SK-N-SH (cell line): ENCODE measurements around the gene PURA.

Experiments
- MXI1 ChIP-seq: IDR thresholded peaks from 2 replicates; pipeline ENCODE4 v1.6.1; 2012; ENCODE audit warnings: mild to moderate bottlenecking, low read depth, low read length, improper control_type of control experiment
- POLR2AphosphoS5 ChIP-seq: IDR thresholded peaks from 2 replicates; pipeline ENCODE4 v1.6.1; 2012; ENCODE audit warnings: low read depth, low read length
- SMC3 ChIP-seq: IDR thresholded peaks from 2 replicates; pipeline ENCODE4 v1.6.1; 2012; ENCODE audit warnings: low read depth, low read length, improper control_type of control experiment
- TF ChIP-seq, protein P1 (sequence below): fragments of 200-600 bp; sonication (generic); IDR thresholded peaks from 2 replicates; pipeline ENCODE4 v1.6.1; 2017; ENCODE audit warnings: antibody characterized with exemption, mild to moderate bottlenecking, moderate library complexity

DNA sequence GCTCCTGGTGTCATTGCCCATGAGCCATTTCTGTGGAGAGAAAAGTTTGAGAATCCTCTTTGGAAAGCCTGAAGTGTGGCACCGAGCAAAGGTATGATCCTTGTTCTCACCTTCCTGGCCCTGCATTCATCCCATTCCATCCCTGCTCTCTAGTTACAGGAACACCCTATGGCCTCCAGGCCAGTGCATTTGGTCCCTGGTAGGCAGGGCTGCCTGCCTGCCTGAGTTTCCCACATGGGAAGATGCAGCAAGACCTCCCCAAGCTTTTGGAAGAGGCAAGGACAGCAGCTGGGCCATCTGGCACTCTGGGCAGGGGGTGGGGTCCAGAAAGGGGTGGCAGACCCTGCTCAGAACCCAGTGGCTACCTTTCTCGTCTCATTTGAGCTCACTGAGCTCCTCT lies 36.3 kb downstream of the PURA start:
- no peak for TF ChIP-seq MXI1
- no peak for TF ChIP-seq POLR2AphosphoS5
- no peak for TF ChIP-seq SMC3
- TF ChIP-seq, protein P1, sequence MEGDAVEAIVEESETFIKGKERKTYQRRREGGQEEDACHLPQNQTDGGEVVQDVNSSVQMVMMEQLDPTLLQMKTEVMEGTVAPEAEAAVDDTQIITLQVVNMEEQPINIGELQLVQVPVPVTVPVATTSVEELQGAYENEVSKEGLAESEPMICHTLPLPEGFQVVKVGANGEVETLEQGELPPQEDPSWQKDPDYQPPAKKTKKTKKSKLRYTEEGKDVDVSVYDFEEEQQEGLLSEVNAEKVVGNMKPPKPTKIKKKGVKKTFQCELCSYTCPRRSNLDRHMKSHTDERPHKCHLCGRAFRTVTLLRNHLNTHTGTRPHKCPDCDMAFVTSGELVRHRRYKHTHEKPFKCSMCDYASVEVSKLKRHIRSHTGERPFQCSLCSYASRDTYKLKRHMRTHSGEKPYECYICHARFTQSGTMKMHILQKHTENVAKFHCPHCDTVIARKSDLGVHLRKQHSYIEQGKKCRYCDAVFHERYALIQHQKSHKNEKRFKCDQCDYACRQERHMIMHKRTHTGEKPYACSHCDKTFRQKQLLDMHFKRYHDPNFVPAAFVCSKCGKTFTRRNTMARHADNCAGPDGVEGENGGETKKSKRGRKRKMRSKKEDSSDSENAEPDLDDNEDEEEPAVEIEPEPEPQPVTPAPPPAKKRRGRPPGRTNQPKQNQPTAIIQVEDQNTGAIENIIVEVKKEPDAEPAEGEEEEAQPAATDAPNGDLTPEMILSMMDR: no peak
